GM19463 (cell line): ENCODE measurements around the gene KIF2A.

Source experiments
- ATAC-seq: cut with Tn5 transposase; IDR thresholded peaks from one replicate; pipeline ENCODE4 v1.9.1; 2021; ENCODE audit warnings: mild to moderate bottlenecking, moderate library complexity; ENCODE audit not compliant: unreplicated experiment

KIF2A gene

GRCh38 chr5:62305715-62306322, at the start of gene KIF2A:
Gene KIF2A, plus strand, starts transcription at chr5:62306206. Its CDS starts 267 bp downstream, at chr5:62306473.
- peak; percentile 87 for ATAC-seq

GRCh38 chr5:62257020-62257367, 49.0 kb upstream of the KIF2A start:
- no peak for ATAC-seq

- no peak for ATAC-seq
These were observed 47.4 kb upstream of the KIF2A start for GRCh38 chr5:62258654-62259053.

GRCh38 chr5:62259699-62260250, 46.2 kb upstream of the KIF2A start:
- ATAC-seq = no peak

- ATAC-seq = no peak
These were observed 45.5 kb upstream of the KIF2A start for GRCh38 chr5:62260513-62260912.

- no peak for ATAC-seq
These were observed 42.6 kb upstream of the KIF2A start for GRCh38 chr5:62263401-62263800.

GRCh38 chr5:62265648-62266112, 40.3 kb upstream of the KIF2A start:
- ATAC-seq = no peak

- ATAC-seq = no peak
These were observed 39.4 kb upstream of the KIF2A start for GRCh38 chr5:62266573-62266972.

- ATAC-seq = peak; percentile 87
These were observed 37.8 kb upstream of the KIF2A start for GRCh38 chr5:62268234-62268633.

GRCh38 chr5:62268792-62269191, 37.2 kb upstream of the KIF2A start:
- ATAC-seq = no peak

GRCh38 chr5:62271370-62271769, 34.6 kb upstream of the KIF2A start:
- ATAC-seq = no peak

GRCh38 chr5:62271870-62272269, 34.1 kb upstream of the KIF2A start:
- ATAC-seq = no peak

GRCh38 chr5:62273687-62274086, 32.3 kb upstream of the KIF2A start:
- ATAC-seq = no peak

- no peak for ATAC-seq
These were observed 30.4 kb upstream of the KIF2A start for GRCh38 chr5:62275581-62275980.

GRCh38 chr5:62281411-62281810, 24.6 kb upstream of the KIF2A start:
- ATAC-seq = no peak

GRCh38 chr5:62282064-62282463, 23.9 kb upstream of the KIF2A start:
- no peak for ATAC-seq

GRCh38 chr5:62283005-62283404, 23.0 kb upstream of the KIF2A start:
- ATAC-seq = no peak

- ATAC-seq = no peak
These were observed 22.1 kb upstream of the KIF2A start for GRCh38 chr5:62283861-62284260.

GRCh38 chr5:62284946-62285891, 20.8 kb upstream of the KIF2A start:
- peak; percentile 83 for ATAC-seq

GRCh38 chr5:62286834-62287233, 19.2 kb upstream of the KIF2A start:
- no peak for ATAC-seq

- no peak for ATAC-seq
These were observed 18.8 kb upstream of the KIF2A start for GRCh38 chr5:62287237-62287636.

- no peak for ATAC-seq
These were observed 17.9 kb upstream of the KIF2A start for GRCh38 chr5:62288118-62288517.
